ENCODE results near the gene TST.

The TST gene

DNA sequence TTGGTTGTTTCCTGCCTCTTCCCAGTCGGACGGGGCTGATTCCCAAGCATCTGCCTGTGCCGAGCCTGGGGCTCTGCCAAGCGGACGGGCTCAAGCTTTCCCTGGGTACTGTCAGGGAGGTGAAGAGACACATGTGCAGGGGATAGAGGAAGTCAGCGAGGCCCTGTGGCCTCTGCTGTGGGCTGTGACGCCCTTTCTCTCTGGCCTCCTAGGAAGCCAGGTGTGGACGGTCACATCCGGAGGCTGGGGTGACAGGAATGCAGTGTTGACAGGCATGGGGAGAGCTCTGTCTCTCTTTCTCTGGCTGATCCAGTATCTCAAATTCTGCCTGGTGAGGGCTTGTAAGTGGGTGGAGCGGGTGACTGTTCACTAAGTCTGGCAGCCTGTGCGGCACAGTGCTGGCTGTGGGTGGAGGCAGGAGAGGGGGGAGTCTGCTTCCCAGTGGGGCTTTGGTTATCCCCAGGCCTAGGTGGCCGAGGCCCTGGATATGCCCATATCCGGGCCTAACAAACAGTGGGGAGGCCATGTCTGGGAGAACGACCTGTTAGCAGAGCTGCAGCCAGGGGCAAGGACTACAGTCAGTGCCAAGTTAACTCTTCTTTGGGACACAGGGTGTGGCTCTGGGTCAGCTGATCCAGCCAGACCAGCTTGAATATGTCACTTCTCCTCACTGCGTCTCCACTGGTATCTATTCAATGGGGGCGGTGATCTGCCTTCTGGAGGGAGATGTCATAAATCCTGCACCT, 34.2 kb upstream of the TST start:
- no peak for DNase-seq (ENCODE audit: low read depth)

DNA sequence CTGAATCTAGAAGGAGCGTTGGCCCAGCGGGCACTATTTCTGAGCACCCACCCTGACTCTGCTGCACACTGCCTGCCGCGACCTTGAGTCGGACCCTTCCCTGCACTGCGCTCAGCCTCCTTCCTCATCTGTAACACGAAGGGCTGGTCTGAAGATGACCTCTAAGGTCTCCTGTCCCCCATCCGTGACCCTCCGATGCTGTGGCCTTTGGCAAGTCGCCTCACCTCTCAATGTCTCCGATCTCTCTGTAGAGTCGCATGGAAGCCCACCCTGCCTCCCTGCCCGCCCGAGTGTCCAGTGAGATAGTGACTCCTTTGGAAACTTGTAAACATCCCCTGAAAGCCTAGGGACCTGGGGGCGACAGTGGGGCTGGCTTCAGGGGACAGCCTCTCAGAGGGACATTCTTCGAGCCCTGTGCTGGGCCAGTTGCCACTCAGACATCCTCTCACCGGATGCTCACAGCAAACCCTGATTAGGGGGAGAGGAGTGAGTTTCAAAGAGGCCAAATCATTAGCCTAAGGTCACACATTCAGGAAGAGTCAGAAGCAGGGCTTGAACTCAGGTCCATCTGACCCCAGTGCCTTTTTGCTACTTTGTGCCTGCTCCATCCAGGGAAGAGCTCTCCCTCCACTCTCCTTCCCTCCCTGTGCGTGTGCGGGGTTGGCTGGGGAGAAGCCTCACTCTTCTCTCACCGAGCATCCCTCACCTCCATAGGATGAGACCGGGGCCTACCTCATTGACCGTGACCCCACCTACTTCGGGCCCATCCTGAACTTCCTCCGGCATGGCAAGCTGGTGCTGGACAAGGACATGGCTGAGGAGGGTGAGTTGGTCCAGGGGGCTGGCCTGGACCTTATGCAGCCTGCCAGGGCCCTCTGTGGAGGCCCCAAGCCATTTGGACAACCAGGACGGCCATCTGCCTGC, 33.4 kb upstream of the TST start:
- DNase-seq (ENCODE audit: low read depth), result no peak

DNA sequence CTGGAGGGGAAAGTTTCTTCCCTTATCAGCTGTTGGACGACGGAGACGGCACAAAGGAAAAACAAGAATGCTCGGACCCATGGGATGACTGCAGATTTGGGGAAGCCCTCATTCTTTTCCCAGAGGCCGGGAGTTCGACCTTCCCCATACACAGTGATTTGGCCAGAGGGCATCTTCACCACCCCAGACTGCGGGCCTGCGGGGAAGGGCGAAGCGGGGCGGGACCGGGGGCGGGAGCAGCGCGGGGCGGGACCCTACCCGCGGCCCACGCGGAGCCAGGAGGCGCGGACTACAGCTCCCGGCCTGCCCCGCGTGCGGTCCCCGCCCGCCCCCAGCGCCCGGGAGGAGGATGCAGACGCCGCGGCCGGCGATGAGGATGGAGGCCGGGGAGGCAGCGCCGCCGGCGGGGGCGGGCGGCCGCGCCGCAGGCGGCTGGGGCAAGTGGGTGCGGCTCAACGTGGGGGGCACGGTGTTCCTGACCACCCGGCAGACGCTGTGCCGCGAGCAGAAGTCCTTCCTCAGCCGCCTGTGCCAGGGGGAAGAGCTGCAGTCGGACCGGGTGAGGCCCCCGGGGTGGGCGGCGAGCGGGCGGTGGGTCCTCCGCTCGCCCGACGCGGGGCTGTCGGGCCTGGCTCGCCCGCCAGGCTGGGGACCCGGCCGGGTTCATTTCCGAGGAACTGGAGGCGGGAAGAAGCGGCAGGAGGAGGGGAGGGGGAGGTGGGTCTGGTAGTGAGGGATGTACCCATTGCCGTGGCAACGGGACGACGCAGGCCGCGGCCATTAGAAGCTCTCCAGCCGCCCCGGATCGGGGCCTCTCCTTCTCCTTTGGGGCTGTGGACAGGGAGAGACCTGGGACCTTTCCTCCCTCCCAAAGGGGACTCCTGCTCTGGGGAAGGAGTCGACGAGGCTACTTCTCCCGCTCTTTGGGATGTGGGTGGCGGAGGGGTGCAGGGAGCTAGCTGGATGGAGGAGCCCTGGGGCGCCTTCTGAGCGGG, 32.4 kb upstream of the TST start, which contains the start of gene KCTD17:
TSS of gene KCTD17 (plus strand) at position 352 of the 995 bp plus-strand sequence. CDS start at position 371, 19 bp downstream.
- peak; percentile 72 for DNase-seq (ENCODE audit: low read depth)

DNA sequence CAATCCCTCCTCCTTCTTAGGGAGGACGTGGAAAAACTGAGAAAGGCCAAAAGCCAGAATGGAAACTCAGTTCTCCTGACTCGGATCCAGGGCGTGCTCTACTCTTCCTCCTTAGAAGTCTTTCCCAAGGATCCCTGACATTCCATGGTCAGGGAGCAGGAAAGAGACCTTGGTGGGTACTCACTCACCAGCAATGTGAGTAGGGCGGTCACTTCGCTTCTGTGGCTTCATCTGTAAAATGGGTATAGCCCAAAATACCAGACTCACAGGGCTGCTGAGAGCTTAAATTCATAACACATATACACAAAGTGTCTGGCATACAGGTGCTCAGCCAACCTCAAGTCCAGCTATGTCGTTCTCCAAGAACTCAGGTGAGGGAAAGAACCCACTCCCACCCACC, 31.7 kb upstream of the TST start:
- no peak for DNase-seq (ENCODE audit: low read depth)

DNA sequence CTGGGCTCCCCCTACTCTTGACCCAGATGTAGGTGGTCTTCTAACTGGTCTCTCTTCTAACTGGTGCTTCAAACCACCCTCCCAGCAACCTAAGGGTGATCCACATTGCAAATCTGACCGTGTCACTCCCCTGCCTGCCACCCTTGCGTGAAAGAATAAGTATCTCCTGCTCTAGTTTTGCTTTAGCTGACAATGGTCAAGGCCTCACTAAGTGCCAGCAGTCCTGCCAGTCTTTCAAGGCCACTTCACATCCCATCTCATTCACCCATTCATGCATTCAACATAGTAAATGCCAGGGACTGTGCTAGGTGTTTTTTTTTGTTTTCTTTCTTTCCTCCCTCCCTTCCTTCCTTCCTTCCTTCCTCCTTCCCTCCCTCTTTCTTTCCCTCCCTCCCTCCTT, 30.0 kb upstream of the TST start:
- DNase-seq (ENCODE audit: low read depth), result no peak

DNA sequence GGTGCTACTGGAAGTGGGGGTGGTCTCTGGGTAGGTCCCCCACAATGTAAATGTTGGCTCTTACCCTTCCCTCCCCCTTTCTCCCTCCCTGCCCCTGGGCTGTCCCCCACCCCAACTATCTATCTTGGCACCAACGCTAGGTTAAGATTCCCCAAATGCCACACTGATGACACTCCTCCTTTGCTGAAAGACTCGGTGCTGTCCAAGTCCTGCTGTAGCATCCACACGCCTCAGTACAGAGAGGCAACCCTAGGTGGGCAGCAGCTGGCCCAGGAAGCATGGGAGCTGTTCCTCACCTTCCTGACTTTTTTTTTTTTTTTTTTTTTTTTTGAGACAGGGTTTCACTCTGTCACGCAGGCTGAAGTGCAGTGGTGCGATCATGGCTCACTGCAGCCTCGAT, 28.9 kb upstream of the TST start:
- no peak for DNase-seq (ENCODE audit: low read depth)

DNA sequence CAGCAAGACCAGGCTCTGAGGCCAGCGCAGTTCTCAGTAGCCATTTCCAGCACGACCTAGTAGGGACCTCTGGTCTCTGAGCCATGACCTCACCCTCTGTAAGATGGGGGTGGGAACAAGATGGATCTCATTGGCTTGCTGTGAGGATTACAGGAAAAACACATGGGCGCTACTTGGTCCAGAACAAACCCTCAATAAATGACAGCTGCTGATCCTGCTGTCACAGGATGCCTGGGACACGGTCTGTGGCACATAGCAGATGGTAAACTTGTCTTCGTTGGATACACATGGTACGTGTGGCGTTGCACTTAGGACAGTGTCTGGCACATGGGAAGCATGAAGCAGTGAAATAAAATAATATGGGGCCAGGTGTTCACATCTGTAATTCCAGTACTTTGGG, 27.8 kb upstream of the TST start:
- DNase-seq (ENCODE audit: low read depth), result no peak

DNA sequence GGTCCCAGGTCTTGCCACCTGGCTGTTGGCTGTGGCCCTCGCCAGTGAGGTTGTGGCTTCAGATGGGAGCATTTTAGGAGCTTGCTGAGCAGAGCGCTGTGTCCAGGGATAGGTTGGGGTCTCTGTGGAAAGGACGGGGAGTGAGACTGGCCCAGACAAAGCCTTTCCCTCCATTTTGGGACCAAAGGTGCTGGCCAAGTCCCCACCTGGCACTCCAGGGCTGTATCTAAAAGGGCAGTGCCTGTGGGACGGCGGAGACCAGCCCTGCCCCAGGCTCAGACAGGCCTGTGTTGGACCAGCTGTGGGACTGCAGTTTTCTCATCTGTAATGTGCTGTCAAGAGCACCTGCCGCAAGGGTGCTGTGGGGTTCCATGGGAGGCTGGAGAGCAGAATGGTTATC, 27.3 kb upstream of the TST start:
- DNase-seq (ENCODE audit: low read depth), result no peak

DNA sequence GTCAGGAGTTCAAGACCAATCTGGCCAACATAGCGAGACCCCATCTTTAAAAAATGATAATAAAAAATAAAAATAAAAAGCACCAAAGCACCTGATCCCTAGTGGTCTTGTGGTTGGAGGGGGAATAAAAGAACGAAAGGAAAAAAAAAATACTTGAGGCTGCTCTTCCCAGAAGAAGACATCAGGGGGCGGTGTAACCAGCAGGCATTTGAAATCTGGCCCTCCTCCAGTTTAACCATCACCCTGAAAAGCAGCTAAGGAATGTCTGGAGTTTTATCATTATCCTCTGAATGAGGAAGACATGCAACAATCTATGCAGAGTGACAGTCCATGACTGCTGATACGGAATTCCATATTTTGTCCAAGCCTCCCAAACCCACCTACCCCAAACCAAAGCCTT, 26.7 kb upstream of the TST start:
- no peak for DNase-seq (ENCODE audit: low read depth)

DNA sequence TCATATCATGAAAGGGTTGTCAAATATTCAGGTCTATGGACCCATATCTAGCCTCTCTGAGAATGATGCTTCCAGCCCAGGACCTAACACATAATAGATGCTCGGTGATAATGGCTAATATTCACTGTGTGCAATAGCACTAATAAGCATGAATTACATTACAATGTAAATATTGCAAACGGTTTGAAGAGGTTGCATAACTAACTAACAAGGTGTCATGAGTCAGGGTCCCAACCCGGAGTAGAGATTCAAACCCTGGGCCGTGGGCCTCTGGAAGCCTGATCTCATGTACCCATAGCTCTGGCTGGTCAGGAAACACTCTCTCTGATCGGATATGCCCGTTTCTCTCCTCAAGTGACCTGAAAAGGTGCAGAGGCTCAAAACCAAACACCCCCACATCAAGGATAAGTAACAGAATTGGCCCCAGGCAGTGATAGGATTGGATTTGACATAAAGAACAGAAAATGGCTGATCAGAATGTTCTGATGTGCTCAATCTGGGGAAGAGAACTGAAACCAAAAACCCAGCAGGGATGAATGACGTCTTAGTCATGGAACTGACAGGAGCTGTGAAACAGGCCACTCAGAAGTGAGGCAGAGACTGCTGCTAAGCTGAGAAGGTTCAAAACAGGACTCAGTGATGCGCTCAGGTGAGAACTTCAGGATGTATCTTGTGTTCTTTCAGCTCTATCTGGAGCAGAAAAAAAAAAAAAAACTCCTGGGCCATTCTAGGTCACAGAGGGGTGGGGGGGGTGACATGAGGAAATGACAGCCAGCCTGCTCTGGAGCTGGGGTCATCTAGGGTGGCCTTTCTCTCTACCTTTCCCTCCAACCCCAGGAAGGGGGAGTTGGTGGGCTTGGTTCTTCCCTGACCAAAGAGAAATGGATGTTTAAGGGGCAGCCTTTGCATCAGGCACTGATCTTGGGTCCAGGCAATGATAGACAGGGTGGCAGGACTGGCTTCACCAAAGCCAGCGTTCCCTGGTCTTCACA, 25.7 kb upstream of the TST start:
- no peak for DNase-seq (ENCODE audit: low read depth)

DNA sequence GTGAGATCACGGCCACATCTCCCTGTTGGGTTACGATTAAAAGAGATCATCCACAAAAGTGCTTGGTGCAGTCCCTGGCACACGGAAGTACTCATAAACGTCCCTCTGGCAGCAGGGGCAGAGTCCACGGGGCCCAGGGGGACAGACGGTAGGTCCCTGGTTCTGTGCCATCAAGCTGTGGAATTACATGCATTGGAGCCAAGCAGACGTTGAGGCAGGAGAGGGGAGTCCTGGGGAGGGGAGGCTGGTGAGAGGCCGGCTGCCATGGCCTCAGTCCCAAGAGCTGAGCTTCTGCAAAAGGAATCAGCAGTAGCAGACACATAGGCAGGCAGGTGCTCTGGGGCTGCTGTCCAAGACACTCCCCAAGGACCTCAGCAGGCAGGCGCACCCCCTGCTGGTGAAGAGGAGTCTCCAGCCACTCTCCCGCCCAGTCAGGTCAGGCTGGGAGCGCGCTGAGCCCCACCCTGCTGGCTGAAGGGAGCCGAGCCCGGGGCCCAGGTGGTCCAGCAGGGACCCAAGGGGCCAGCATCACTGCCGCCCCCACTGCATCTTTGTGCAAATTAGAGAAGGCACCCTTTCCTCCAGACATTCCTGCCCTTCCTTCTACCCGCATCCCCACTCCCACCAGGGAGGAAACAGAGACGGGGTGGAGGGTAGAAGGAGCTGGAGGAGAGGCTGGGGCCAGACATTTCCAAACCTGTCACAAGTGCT, 24.7 kb upstream of the TST start:
- DNase-seq (ENCODE audit: low read depth), result no peak

DNA sequence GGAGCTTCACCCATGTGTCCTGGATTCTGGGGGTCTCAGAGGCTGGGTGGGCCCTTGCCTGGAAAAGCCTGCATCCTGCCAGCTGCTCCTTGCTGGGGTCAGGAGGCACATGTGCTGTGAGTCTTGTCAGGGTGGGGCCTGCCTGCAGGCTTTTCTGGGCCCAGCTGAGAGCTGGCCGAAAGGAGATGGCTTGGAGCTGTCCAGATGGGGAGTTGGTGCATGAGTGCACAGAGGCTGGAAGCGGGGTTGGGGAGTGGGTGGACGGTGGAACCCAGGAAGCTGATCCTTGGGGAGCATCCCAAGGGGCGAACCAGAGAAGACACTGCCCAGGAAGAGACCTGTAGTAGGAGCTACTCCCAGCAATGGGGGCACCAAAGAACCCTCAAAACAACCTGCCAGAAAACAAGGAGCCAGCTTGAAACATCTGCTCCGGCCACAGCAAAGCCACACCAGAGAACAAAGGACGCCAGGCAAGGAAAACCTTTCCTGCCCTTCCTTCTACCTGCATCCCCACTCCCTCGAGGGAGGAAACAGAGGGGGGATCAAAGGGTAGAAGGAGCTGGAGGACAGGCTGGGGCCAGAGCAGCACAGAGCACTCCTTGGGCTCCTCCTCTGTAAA, 24.1 kb upstream of the TST start:
- DNase-seq (ENCODE audit: low read depth), result no peak

DNA sequence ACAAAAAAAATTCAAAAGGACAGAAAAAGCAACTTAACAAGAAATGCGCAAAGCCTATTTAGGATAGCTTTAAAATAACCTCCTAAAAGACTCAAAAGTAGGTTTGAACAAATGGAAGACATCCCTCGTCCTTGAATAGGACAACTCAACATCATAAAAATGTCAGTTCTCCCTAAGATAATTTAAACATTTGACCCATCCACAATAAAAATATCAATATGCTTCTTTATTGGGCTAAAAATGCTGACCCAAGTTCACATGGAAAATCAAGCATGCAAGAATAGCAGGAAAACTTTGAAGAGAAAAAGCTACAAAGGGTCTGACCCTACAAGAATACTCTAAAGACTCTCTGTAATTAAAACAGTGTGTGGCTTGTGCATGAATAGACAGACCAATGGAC, 20.2 kb upstream of the TST start:
- DNase-seq (ENCODE audit: low read depth), result no peak

DNA sequence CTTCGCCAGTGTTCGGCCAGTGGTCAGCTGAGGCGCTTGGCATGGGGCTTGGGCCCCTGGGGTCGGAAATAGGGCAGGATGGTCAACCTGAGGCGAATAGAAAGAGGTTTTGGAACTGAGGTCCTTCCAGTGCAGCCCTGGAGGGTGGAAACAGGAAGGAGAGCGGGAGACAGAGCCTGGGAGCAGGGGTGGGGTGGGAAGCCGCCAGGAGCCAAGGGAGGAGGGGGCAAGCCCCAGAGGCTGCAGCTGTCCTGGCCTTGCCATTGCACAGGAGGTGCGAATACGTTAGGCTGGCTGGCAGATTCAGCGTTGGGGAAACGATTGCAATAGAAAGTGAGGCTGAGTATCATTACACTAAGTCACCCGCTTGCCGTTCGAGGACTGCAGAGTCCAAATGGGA, 18.4 kb upstream of the TST start:
- no peak for DNase-seq (ENCODE audit: low read depth)

DNA sequence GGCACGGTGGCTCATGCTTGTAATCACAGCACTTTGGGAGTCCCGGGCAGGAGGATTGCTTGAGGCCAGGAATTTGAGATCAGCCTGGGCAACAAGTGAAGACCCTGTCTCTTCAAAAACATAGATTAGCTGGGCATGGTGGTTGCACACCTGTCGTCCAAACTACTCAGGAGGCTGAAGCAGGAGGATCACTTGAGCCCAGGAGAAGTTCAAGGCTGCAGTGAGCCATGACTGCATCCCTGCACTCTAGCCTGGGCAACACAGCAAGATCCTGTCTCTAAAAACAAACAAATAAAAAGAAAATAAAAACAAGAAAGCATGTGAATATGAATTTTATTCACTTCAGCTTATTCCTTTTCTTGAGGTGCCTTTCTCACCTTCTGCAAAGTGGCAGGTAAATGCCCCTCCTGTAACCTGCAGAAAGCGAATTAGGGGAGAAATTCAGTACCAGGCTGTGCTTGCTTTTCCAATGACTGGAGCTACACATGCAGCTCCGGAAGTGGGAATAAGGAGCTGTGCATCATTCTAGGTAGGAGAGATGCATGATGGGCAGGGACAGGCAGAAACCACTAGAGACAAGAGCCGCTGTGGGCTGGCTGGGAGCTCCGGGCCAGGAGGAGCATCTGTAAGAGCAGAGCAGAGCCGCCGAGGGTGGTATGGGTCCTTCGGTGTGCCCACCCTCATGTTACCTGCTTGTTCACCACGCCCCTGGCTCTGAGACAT, 17.6 kb upstream of the TST start:
- DNase-seq (ENCODE audit: low read depth), result no peak

DNA sequence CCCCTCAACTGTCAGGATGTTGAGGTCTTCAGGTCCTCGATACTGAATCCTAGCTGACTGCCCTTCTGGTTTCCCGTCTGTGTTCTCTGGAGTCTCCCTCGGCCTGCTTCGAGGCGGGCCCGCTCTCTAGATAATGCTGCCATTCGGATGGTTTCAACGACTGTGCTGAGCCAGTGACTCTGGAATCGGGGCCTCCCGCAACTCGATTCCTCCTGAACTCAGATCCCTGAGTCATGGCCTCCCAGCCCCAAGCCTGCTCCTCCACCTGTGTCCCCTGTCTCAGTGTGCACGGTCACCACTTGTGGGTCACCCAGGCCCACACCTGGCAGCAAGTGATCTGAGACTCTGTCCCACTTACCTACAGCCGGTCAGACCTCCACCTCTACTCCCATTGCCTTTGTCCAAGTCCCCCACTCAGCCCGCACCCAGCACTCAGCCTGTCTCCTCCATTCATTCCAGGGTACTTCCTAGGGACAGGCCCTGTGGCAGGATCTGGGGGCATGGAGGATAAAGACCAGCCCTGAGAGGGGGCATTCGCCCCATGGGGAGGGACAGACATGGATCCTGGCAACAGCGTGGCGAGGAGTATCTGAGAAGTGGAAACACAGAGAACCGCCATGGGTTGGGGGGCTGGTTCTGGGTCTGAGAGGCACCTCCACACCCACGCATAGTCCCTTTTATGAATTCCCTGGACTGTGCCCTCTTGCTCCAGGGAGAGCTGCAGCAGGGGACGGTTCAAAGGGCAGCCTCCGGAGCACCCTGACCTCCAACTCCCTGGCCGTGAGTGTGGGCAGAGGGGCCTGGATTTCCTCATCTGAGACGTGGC, 14.6 kb upstream of the TST start:
- no peak for DNase-seq (ENCODE audit: low read depth)

DNA sequence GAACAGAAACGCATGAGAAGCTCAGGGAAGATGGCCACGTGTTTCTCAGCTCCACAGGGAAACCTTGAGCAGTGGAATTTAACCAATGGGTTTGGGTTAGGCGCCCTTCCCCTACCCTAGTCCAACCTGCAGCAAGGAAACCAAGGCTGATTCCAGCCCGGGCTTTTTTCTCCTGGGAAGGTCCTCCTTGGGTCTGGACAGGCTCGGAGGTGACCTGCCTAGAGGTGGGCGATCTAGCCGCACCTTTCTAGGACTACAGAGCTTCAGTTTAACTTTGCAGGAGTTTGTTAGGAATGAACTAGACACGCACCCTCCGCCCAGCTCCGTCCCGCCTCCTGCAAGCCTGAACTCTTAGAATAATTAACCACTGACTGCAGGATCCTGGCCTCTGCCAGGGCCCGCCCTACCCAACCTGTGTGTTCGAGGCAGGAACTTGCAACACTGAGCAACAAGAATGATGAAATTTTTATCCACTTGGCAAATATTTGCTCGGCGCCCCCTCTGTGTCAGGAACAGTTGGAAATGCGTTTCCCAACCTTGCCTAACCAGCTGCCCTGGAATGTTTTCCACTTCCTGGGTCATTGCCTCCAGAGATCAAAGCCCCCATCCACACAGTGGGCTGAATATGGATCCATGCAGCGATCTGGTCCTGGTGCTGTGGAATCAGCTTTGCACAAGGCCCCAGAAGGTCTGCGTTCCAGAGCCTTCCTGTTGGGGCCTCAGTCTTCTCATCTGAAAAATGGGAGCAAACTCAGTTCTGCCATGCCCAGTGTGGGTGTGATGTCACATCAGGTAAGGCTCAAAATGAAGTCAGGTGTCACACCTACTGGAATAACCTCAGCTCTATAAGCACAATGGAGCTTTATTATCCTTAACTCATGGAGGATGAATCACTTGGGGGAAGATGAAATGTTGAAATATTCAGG, 13.6 kb upstream of the TST start:
- no peak for DNase-seq (ENCODE audit: low read depth)
